GM21367 (cell line): ENCODE results near the gene DOCK8.
"Not testable (repeated sequence)": the region's sequence is repeated elsewhere in the genome, so short reads cannot be mapped to it uniquely, and the experiment has no call there.

Experiments used
- ATAC-seq: cut with Tn5 transposase; IDR thresholded peaks from one replicate; pipeline ENCODE4 v1.9.1; 2021; ENCODE audit not compliant: unreplicated experiment

DOCK8 gene

GRCh38 chr9:224582-225520 lies 10.2 kb downstream of the DOCK8 start:
- ATAC-seq: no peak

- ATAC-seq: no peak
These were observed 13.2 kb downstream of the DOCK8 start for GRCh38 chr9:227860-228259.

GRCh38 chr9:228929-229695 lies 14.4 kb downstream of the DOCK8 start:
- ATAC-seq: no peak

GRCh38 chr9:231625-232024 lies 17.0 kb downstream of the DOCK8 start:
- not testable (repeated sequence) for ATAC-seq

GRCh38 chr9:233708-234107 lies 19.0 kb downstream of the DOCK8 start:
- ATAC-seq: not testable (repeated sequence)

- ATAC-seq: no peak
These were observed 22.6 kb downstream of the DOCK8 start for GRCh38 chr9:237141-237857.

- ATAC-seq: no peak
These were observed 23.2 kb downstream of the DOCK8 start for GRCh38 chr9:237858-238345.

GRCh38 chr9:242461-243080 lies 27.9 kb downstream of the DOCK8 start:
- no peak for ATAC-seq

- ATAC-seq: no peak
These were observed 33.8 kb downstream of the DOCK8 start for GRCh38 chr9:248278-248961.

GRCh38 chr9:249025-249424 lies 34.4 kb downstream of the DOCK8 start:
- no peak for ATAC-seq

GRCh38 chr9:250039-250438 lies 35.4 kb downstream of the DOCK8 start:
- ATAC-seq: no peak

- no peak for ATAC-seq
These were observed 36.0 kb downstream of the DOCK8 start for GRCh38 chr9:250625-251024.

- no peak for ATAC-seq
These were observed 36.7 kb downstream of the DOCK8 start for GRCh38 chr9:251398-251797.

GRCh38 chr9:253539-253938 lies 38.9 kb downstream of the DOCK8 start:
- ATAC-seq: no peak

GRCh38 chr9:254516-254915 lies 39.9 kb downstream of the DOCK8 start:
- no peak for ATAC-seq

GRCh38 chr9:257957-258356 lies 43.3 kb downstream of the DOCK8 start:
- no peak for ATAC-seq

- no peak for ATAC-seq
These were observed 45.0 kb downstream of the DOCK8 start for GRCh38 chr9:259405-260404.

GRCh38 chr9:264231-264630 lies 49.6 kb downstream of the DOCK8 start:
- ATAC-seq: no peak
